SK-N-SH (cell line): ENCODE measurements around the gene RBM7.

Experiments
- CHD2 ChIP-seq: fragments of 150-350 bp; IDR thresholded peaks from 2 replicates; pipeline ENCODE4 v1.6.1; 2018; ENCODE audit warnings: low read length; ENCODE audit not compliant: partially characterized antibody
- EP300 ChIP-seq, 2 experiments: IDR thresholded peaks; 2 replicates each; pipeline versions ENCODE4 v1.4.0 to v1.6.1; 2012; ENCODE audit warnings: borderline replicate concordance in 1 of 2, low read depth in 1 of 2, low read length in 1 of 2
- EZH2phosphoT487 ChIP-seq: fragments of 200-600 bp; sonication (generic); IDR thresholded peaks from 2 replicates; pipeline ENCODE4 v1.6.1; 2017; ENCODE audit warnings: low read depth, mixed run types, mild to moderate bottlenecking, antibody characterized with exemption, moderate library complexity, borderline replicate concordance
- JUND ChIP-seq: IDR thresholded peaks from 2 replicates; pipeline ENCODE4 v1.4.0; 2012
- MAX ChIP-seq: IDR thresholded peaks from 2 replicates; pipeline ENCODE4 v1.4.0; 2012; ENCODE audit warnings: low read depth
- MXI1 ChIP-seq: IDR thresholded peaks from 2 replicates; pipeline ENCODE4 v1.6.1; 2012; ENCODE audit warnings: mild to moderate bottlenecking, low read depth, low read length, improper control_type of control experiment
- POLR2AphosphoS5 ChIP-seq: IDR thresholded peaks from 2 replicates; pipeline ENCODE4 v1.6.1; 2012; ENCODE audit warnings: low read depth, low read length
- RAD21 ChIP-seq: IDR thresholded peaks from 2 replicates; pipeline ENCODE4 v1.6.1; 2012; ENCODE audit warnings: mild to moderate bottlenecking, low read length
- TAF1 ChIP-seq: IDR thresholded peaks from 2 replicates; pipeline ENCODE4 v1.6.1; 2012; ENCODE audit warnings: low read depth, mild to moderate bottlenecking, low read length, moderate library complexity, borderline replicate concordance
- TEAD4 ChIP-seq: IDR thresholded peaks from 2 replicates; pipeline ENCODE4 v1.4.0; 2012; ENCODE audit warnings: mild to moderate bottlenecking, borderline replicate concordance; ENCODE audit not compliant: insufficient read depth
- YY1 ChIP-seq: IDR thresholded peaks from 2 replicates; pipeline ENCODE4 v1.4.0; 2012; ENCODE audit warnings: low read depth, mild to moderate bottlenecking
- TF ChIP-seq, protein P1 (sequence below): fragments of 200-600 bp; sonication (generic); IDR thresholded peaks from 2 replicates; pipeline ENCODE4 v1.6.1; 2017; ENCODE audit warnings: antibody characterized with exemption, mild to moderate bottlenecking, moderate library complexity
- TF ChIP-seq, protein P2 (sequence below): IDR thresholded peaks from 2 replicates; pipeline ENCODE4; 2012
- TF ChIP-seq, protein P3 (sequence below): fragments of 150-350 bp; IDR thresholded peaks from 2 replicates; pipeline ENCODE4 v1.6.1; 2017; ENCODE audit warnings: antibody characterized with exemption, low read length, low read depth, borderline replicate concordance

DNA sequence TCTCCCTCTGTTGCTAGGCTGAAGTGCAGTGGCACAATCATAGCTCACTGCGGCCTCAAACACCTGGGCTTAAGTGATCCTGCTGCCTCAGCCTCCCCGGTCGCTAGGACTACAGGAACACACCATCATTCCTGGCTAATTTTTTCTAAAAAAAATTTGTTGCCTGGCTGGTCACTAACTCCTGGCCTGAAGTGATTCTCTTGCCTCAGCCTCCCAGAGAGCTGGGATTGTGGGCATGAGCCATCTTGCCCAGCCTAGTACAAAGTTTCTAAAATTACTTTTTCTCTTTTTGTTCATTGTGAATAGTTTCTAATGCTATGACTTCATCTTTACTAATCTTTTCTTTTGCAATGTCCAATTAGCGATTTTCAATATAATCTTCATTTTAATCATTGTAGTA is 12.5 kb downstream of the RBM7 start:
- no peak for TF ChIP-seq MAX
- TF ChIP-seq, protein P1, sequence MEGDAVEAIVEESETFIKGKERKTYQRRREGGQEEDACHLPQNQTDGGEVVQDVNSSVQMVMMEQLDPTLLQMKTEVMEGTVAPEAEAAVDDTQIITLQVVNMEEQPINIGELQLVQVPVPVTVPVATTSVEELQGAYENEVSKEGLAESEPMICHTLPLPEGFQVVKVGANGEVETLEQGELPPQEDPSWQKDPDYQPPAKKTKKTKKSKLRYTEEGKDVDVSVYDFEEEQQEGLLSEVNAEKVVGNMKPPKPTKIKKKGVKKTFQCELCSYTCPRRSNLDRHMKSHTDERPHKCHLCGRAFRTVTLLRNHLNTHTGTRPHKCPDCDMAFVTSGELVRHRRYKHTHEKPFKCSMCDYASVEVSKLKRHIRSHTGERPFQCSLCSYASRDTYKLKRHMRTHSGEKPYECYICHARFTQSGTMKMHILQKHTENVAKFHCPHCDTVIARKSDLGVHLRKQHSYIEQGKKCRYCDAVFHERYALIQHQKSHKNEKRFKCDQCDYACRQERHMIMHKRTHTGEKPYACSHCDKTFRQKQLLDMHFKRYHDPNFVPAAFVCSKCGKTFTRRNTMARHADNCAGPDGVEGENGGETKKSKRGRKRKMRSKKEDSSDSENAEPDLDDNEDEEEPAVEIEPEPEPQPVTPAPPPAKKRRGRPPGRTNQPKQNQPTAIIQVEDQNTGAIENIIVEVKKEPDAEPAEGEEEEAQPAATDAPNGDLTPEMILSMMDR, result no peak
- TF ChIP-seq MXI1, result no peak
- TF ChIP-seq TAF1, result no peak
- no peak for TF ChIP-seq EZH2phosphoT487
- TF ChIP-seq, protein P2, sequence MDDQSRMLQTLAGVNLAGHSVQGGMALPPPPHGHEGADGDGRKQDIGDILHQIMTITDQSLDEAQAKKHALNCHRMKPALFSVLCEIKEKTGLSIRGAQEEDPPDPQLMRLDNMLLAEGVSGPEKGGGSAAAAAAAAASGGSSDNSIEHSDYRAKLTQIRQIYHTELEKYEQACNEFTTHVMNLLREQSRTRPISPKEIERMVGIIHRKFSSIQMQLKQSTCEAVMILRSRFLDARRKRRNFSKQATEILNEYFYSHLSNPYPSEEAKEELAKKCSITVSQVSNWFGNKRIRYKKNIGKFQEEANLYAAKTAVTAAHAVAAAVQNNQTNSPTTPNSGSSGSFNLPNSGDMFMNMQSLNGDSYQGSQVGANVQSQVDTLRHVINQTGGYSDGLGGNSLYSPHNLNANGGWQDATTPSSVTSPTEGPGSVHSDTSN, result no peak
- TF ChIP-seq POLR2AphosphoS5, result no peak
- TF ChIP-seq, protein P3, sequence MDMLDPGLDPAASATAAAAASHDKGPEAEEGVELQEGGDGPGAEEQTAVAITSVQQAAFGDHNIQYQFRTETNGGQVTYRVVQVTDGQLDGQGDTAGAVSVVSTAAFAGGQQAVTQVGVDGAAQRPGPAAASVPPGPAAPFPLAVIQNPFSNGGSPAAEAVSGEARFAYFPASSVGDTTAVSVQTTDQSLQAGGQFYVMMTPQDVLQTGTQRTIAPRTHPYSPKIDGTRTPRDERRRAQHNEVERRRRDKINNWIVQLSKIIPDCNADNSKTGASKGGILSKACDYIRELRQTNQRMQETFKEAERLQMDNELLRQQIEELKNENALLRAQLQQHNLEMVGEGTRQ, result no peak
- no peak for TF ChIP-seq RAD21
- TF ChIP-seq JUND, result no peak
- no peak for TF ChIP-seq EP300 (IDR thresholded peaks at IDR 0.05; ENCODE audit: borderline replicate concordance in 1 of 2, low read depth in 1 of 2, low read length in 1 of 2)
- no peak for TF ChIP-seq TEAD4
- TF ChIP-seq CHD2, result no peak
- TF ChIP-seq YY1, result no peak
